Trophoblast cell (in vitro differentiated cells and primary cell): ENCODE measurements around the gene SEMA6A.
A peak's percentile ranks its signal among the peaks of the same experiment; 100 is the strongest.

Experiments used
- DNase-seq, 2 donors: peaks; one replicate each; pipeline ENCODE4 v3.0.0-alpha.2; 2016
- H2AFZ ChIP-seq: 2 replicates; pipeline ENCODE4 v1.6.1; 2013; ENCODE audit warnings: low read length, moderate library complexity, mild to moderate bottlenecking; ENCODE audit not compliant: insufficient read depth, poor library complexity
- H2AK5ac ChIP-seq: 2 replicates; pipeline ENCODE4 v1.6.1; 2013; ENCODE audit warnings: mild to moderate bottlenecking, low read length
- H2BK120ac ChIP-seq: 2 replicates; pipeline ENCODE4 v1.6.1; 2013; ENCODE audit warnings: low read length, mild to moderate bottlenecking, moderate library complexity; ENCODE audit not compliant: insufficient read depth, poor library complexity
- H2BK12ac ChIP-seq: 2 replicates; pipeline ENCODE4 v1.6.1; 2013; ENCODE audit warnings: mild to moderate bottlenecking, low read length, moderate library complexity
- H2BK5ac ChIP-seq: 2 replicates; pipeline ENCODE4 v1.6.1; 2013; ENCODE audit warnings: low read length, low read depth, moderate library complexity, mild to moderate bottlenecking; ENCODE audit not compliant: poor library complexity
- H3K14ac ChIP-seq: 2 replicates; pipeline ENCODE4 v1.6.1; 2013; ENCODE audit warnings: mild to moderate bottlenecking, low read length
- H3K18ac ChIP-seq: 2 replicates; pipeline ENCODE4 v1.6.1; 2013; ENCODE audit warnings: mild to moderate bottlenecking, low read length
- H3K23ac ChIP-seq: 2 replicates; pipeline ENCODE4 v1.6.1; 2013; ENCODE audit warnings: low read length
- H3K27ac ChIP-seq: 2 replicates; pipeline ENCODE4 v1.5.1; 2013; ENCODE audit warnings: low read depth, mild to moderate bottlenecking, inconsistent platforms, low read length, moderate library complexity
- H3K27me3 ChIP-seq: 2 replicates; pipeline ENCODE4 v1.6.1; 2013; ENCODE audit warnings: inconsistent platforms, mild to moderate bottlenecking, low read length, moderate library complexity; ENCODE audit not compliant: insufficient read depth
- H3K36me3 ChIP-seq, 2 experiments: 1 replicate in 1 of 2; 2 replicates in 1 of 2; pipeline ENCODE4 v1.6.1; 2013; ENCODE audit warnings: low read length in 2 of 2, mild to moderate bottlenecking in 2 of 2, moderate library complexity in 1 of 2; ENCODE audit not compliant: insufficient read depth in 2 of 2, control insufficient read depth in 1 of 2
- H3K4ac ChIP-seq: 2 replicates; pipeline ENCODE4 v1.6.1; 2013; ENCODE audit warnings: low read depth, mild to moderate bottlenecking, low read length, moderate library complexity
- H3K4me1 ChIP-seq, 2 experiments: 1 replicate in 1 of 2; 2 replicates in 1 of 2; pipeline ENCODE4 v1.6.1; 2013; ENCODE audit warnings: low read length in 2 of 2, mild to moderate bottlenecking in 2 of 2, moderate library complexity in 1 of 2; ENCODE audit not compliant: insufficient read depth in 2 of 2, control insufficient read depth in 1 of 2
- H3K4me2 ChIP-seq: 2 replicates; pipeline ENCODE4 v1.6.1; 2013; ENCODE audit warnings: inconsistent platforms, mild to moderate bottlenecking, low read length, moderate library complexity
- H3K4me3 ChIP-seq: 2 replicates; pipeline ENCODE4 v1.5.1; 2013; ENCODE audit warnings: mild to moderate bottlenecking, low read depth, low read length, inconsistent platforms
- H3K79me1 ChIP-seq: one replicate; pipeline ENCODE4 v1.6.1; 2013; ENCODE audit warnings: low read length
- H3K79me2 ChIP-seq: 2 replicates; pipeline ENCODE4 v1.6.1; 2013; ENCODE audit warnings: low read length, mild to moderate bottlenecking; ENCODE audit not compliant: control insufficient read depth, insufficient read depth, poor library complexity
- H3K9ac ChIP-seq: 2 replicates; pipeline ENCODE4 v1.6.1; 2013; ENCODE audit warnings: mild to moderate bottlenecking, low read length
- H3K9me3 ChIP-seq: 2 replicates; pipeline ENCODE4 v1.6.1; 2013; ENCODE audit warnings: low read depth, mild to moderate bottlenecking, control low read depth, inconsistent platforms, low read length; ENCODE audit not compliant: insufficient read depth
- H4K12ac ChIP-seq: 2 replicates; pipeline ENCODE4 v1.6.1; 2013; ENCODE audit warnings: low read depth, mild to moderate bottlenecking, low read length, moderate library complexity
- H4K8ac ChIP-seq: 2 replicates; pipeline ENCODE4 v1.6.1; 2013; ENCODE audit warnings: low read depth, mild to moderate bottlenecking, low read length, moderate library complexity
- H4K91ac ChIP-seq: one replicate; pipeline ENCODE4 v1.6.1; 2013; ENCODE audit warnings: low read depth, mild to moderate bottlenecking, low read length, moderate library complexity
- WGBS: extraction: QIAGEN DNeasy Blood & Tissue Kit; methylation state at CpG from one replicate; pipeline ENCODE4 v1.1.7; 2013; ENCODE audit warnings: missing lambda C conversion rate; ENCODE audit not compliant: insufficient read length, insufficient coverage; ENCODE audit errors: extremely low coverage; 5-methylcytosine and 5-hydroxymethylcytosine counted together

Gene SEMA6A

GRCh38 chr5:116527582-116527981 is 47.0 kb downstream of the SEMA6A start:
- H3K79me1 ChIP-seq: no peaks in the 10 kb centered on the region
- H3K79me2 ChIP-seq: peaks cover 13% of the 10 kb centered on the region
- H2BK12ac ChIP-seq: no peak overlapping the region
- no peak overlapping the region for H2AK5ac ChIP-seq
- peaks cover 0 to 9% of the 10 kb centered on the region in 2 experiments for H3K4me1 ChIP-seq
- H3K4ac ChIP-seq: no peak overlapping the region
- H3K9ac ChIP-seq: no peak overlapping the region
- H3K4me2 ChIP-seq: no peak overlapping the region
- no CpG with 5 or more reads among the region's 6 CpGs for whole genome bisulfite sequencing
- no peak for DNase-seq
- no peak overlapping the region for H3K14ac ChIP-seq
- H3K9me3 ChIP-seq: no peaks in the 10 kb centered on the region
- H2AFZ ChIP-seq: no peak overlapping the region
- H3K18ac ChIP-seq: no peak overlapping the region
- H2BK5ac ChIP-seq: no peak overlapping the region
- no peak overlapping the region for H4K91ac ChIP-seq
- H3K27ac ChIP-seq: no peak overlapping the region
- no peak overlapping the region for H3K4me3 ChIP-seq
- no peak overlapping the region for H3K23ac ChIP-seq
- no peaks in the 10 kb centered on the region for H3K36me3 ChIP-seq
- no peak overlapping the region for H4K12ac ChIP-seq
- H4K8ac ChIP-seq: no peak overlapping the region
- H2BK120ac ChIP-seq: no peak overlapping the region
- H3K27me3 ChIP-seq: no peaks in the 10 kb centered on the region

- Histone ChIP-seq H3K9me3 (no peaks in the 10 kb centered on the region), H3K79me1 (no peaks in the 10 kb centered on the region), H3K9ac (no peak overlapping the region), H3K4ac (peak overlapping the region; percentile 95), H2AFZ (no peak overlapping the region), H3K4me2 (no peak overlapping the region), H2BK12ac (no peak overlapping the region), H3K36me3 (no peaks in the 10 kb centered on the region), H3K27ac (no peak overlapping the region), H2AK5ac (no peak overlapping the region), H4K8ac (no peak overlapping the region), H3K18ac (no peak overlapping the region), H3K79me2 (peaks cover 16% of the 10 kb centered on the region), H2BK5ac (no peak overlapping the region), H4K12ac (no peak overlapping the region), H4K91ac (no peak overlapping the region), H3K4me3 (no peak overlapping the region), H2BK120ac (no peak overlapping the region), H3K23ac (no peak overlapping the region), H3K27me3 (no peaks in the 10 kb centered on the region), H3K4me1 (peaks cover 3 to 10% of the 10 kb centered on the region in 2 experiments), H3K14ac (no peak overlapping the region)
- WGBS: no CpG with 5 or more reads among the region's 3 CpGs
- DNase-seq: no peak
Observed at GRCh38 chr5:116525674-116526073, 48.9 kb downstream of the SEMA6A start.

DNA sequence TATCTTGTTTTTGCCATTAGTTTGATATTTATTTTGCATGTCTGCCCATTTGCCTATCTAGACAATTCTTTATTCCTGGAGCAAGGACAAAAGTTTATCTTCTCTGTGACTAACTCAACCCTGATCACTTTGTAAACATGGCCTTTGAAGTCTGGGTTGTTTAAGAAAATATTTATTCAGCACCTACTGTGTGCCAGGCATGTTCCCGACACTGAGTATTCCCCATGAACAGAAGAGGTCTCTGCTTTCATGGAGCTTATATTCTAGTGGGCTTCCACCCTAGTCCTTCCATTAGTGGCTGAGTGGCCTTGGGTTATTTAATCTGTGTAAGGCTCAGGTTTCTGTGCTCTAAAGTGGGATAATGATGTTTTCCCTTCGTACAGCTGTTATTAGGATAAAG is 49.7 kb downstream of the SEMA6A start:
- no peak overlapping the region for H3K9ac ChIP-seq
- no peaks in the 10 kb centered on the region for H3K79me1 ChIP-seq
- no peak overlapping the region for H4K12ac ChIP-seq
- H3K18ac ChIP-seq: no peak overlapping the region
- no peak overlapping the region for H2BK5ac ChIP-seq
- no peak overlapping the region for H2AK5ac ChIP-seq
- H3K14ac ChIP-seq: no peak overlapping the region
- no peak overlapping the region for H2AFZ ChIP-seq
- no peak overlapping the region for H3K4me2 ChIP-seq
- H3K27ac ChIP-seq: no peak overlapping the region
- H2BK12ac ChIP-seq: no peak overlapping the region
- no peak overlapping the region for H3K23ac ChIP-seq
- DNase-seq: no peak
- peak overlapping the region; percentile 72 for H3K4ac ChIP-seq
- no peak overlapping the region for H2BK120ac ChIP-seq
- no peaks in the 10 kb centered on the region for H3K27me3 ChIP-seq
- no peaks in the 10 kb centered on the region for H3K36me3 ChIP-seq
- H4K91ac ChIP-seq: no peak overlapping the region
- H3K79me2 ChIP-seq: peaks cover 18% of the 10 kb centered on the region
- H3K4me3 ChIP-seq: no peak overlapping the region
- peaks cover 4 to 11% of the 10 kb centered on the region in 2 experiments for H3K4me1 ChIP-seq
- H4K8ac ChIP-seq: no peak overlapping the region
- no CpG with 5 or more reads among the region's 2 CpGs for WGBS
- H3K9me3 ChIP-seq: no peaks in the 10 kb centered on the region

DNA sequence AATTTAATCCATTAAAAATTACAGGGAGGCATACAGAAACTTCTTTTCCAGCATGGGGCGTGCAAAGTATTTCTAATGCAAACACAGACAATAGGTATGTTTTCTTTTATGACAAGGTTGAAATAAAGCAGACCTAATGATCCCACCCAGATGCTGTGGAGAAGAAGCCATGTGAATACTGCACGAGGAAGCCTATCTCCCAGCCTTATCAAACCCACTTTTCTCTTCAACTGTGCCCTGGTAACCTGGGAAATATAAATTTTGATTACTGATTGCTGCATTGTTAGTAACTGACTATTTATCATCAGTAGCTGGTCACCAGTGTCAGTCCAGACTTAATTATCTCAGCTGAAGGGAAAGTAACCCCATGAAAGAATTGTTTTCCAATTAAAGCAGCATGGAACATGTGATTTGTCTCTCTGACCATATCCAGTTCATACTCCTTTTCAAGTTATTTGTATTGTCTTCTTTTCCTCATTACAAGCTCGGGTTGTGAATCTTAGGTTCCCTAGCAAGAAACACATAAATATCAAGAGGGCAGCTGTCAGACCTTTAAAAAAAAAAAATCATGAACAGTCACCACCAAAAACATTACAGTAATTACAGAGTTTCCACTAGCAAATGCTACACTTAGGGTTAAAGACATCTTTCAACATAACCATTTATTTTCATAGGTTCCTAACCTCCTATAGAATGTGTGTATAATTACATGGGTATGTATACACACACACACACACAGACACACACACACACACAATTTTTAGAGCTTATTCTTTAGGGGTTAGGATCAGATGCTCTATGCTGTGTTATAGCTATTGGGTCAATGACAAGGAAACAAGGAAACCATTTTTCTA is 50.3 kb downstream of the SEMA6A start:
- DNase-seq: no peak
- no peaks in the 10 kb centered on the region for H3K27me3 ChIP-seq
- no peak overlapping the region for H3K9ac ChIP-seq
- no peak overlapping the region for H3K4me2 ChIP-seq
- H3K79me2 ChIP-seq: peaks cover 22% of the 10 kb centered on the region
- H2AFZ ChIP-seq: no peak overlapping the region
- H3K9me3 ChIP-seq: no peaks in the 10 kb centered on the region
- no peaks in the 10 kb centered on the region for H3K36me3 ChIP-seq
- no CpG with 5 or more reads among the region's 3 CpGs for WGBS
- H3K23ac ChIP-seq: no peak overlapping the region
- no peak overlapping the region for H2BK12ac ChIP-seq
- no peak overlapping the region for H4K8ac ChIP-seq
- no peak overlapping the region for H4K12ac ChIP-seq
- no peak overlapping the region for H2BK5ac ChIP-seq
- H2AK5ac ChIP-seq: no peak overlapping the region
- H3K14ac ChIP-seq: no peak overlapping the region
- H3K4me1 ChIP-seq: peaks cover 5 to 15% of the 10 kb centered on the region in 2 experiments
- H3K27ac ChIP-seq: no peak overlapping the region
- H3K79me1 ChIP-seq: no peaks in the 10 kb centered on the region
- no peak overlapping the region for H3K4me3 ChIP-seq
- no peak overlapping the region for H2BK120ac ChIP-seq
- peak overlapping the region; percentile 18 for H3K4ac ChIP-seq
- no peak overlapping the region for H3K18ac ChIP-seq
- H4K91ac ChIP-seq: no peak overlapping the region
